Cardiac fibroblast (primary cell): ENCODE data around the gene NDUFA13.

Experiments used
- DNase-seq, 2 donors: peaks; one replicate each; pipeline versions ENCODE4 v3.0.0 to v3.0.0-alpha.2; 2010; ENCODE audit warnings: low read depth in 2 of 2
- H3K4me3 ChIP-seq, 2 donors: replicated peaks in 1 of 2; 1 replicate in 1 of 2; 2 replicates in 1 of 2; pipeline ENCODE4 v1.5.1; 2011; ENCODE audit warnings: low read depth in 2 of 2, low read length in 2 of 2, mild to moderate bottlenecking in 2 of 2, moderate library complexity in 1 of 2
- TF ChIP-seq, protein P1 (sequence below): IDR thresholded peaks from one replicate; pipeline ENCODE4 v1.5.1; 2011; ENCODE audit warnings: low read depth, mild to moderate bottlenecking, low read length, inconsistent platforms

The NDUFA13 gene

GRCh38 chr19:19549804-19550464 is 33.9 kb downstream of the NDUFA13 start:
- no peak for DNase-seq
- no peak overlapping the region for H3K4me3 ChIP-seq
- TF ChIP-seq, protein P1, sequence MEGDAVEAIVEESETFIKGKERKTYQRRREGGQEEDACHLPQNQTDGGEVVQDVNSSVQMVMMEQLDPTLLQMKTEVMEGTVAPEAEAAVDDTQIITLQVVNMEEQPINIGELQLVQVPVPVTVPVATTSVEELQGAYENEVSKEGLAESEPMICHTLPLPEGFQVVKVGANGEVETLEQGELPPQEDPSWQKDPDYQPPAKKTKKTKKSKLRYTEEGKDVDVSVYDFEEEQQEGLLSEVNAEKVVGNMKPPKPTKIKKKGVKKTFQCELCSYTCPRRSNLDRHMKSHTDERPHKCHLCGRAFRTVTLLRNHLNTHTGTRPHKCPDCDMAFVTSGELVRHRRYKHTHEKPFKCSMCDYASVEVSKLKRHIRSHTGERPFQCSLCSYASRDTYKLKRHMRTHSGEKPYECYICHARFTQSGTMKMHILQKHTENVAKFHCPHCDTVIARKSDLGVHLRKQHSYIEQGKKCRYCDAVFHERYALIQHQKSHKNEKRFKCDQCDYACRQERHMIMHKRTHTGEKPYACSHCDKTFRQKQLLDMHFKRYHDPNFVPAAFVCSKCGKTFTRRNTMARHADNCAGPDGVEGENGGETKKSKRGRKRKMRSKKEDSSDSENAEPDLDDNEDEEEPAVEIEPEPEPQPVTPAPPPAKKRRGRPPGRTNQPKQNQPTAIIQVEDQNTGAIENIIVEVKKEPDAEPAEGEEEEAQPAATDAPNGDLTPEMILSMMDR = no peak

DNA sequence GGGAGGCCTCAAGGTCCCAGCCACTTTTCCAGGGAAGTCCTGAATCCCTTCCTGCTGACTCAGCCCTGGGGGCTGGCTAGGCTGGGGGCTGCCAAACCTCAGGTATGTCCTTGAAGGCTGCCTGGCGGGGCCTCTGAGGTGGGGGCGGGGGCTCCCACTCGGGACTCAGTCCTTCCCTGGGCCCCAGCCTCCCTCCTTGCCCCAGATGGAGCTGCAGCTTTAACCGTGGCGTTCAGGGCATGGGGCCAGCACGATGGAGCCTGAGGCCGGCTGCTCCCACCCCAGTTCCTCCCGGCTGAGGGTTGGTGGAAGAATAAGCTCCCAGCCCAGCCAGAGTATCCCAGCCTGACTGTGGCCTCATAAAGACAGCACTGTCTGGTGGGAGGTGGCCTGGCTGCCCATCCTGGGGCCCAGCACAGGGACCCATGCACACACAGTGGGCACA is 34.5 kb downstream of the NDUFA13 start:
- peak in 1 of 2 donors; percentile 39 for DNase-seq
- TF ChIP-seq, protein P1 = no peak

DNA sequence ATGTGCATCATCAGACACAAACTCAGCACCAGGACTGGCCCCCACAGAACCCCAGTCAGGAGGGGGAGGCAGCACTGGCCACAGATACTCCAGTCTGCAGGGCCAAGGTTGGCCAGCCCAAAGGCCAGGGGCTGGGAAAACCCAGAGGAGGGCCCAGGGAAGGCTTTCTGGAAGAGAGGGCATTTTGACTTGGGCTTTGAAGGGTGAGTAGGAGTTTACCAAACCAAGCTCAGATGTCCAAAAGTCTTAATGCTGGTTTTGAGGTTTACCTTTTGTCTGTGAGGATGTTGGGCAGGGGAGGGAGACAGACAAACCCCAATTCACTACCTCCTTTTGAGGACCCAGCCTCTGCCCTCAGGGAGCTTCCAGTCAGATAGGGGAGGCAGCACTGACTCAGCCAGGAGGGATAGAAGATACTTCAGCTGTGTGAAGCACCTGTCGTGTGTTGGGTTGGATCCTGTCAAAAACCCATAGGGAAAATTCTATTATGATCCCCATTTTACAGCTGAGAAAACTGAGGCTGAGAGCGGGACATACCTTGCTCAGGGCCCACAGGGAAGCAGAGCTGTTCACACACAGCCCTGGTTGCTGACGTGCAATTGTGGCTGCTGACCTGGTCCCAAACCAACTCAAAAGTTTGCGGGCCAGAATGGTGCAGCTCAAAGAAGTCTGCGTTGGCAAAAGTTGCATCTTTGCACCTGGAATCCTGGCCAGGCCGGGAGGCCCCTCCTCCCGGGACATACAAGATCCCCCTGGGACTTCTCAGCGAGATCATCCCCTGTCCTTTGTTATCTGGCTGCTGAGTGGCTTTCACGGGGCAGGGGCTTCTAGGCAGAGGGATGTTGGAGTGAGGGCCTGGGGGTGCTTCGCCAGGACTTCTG is 35.2 kb downstream of the NDUFA13 start:
- no peak for DNase-seq
- TF ChIP-seq, protein P1 = no peak
- no peak overlapping the region for H3K4me3 ChIP-seq

More for the DNA sequence above, 34.5 kb downstream of the NDUFA13 start:
- H3K4me3 ChIP-seq = no peak overlapping the region

GRCh38 chr19:19551853-19552192 is 35.8 kb downstream of the NDUFA13 start:
- no peak for DNase-seq
- no peak overlapping the region for H3K4me3 ChIP-seq
- TF ChIP-seq, protein P1 = no peak

GRCh38 chr19:19552798-19553197 is 36.8 kb downstream of the NDUFA13 start:
- TF ChIP-seq, protein P1 = peak; percentile 79
- H3K4me3 ChIP-seq = no peak overlapping the region
- peak; percentile 34 for DNase-seq

GRCh38 chr19:19553670-19554069 is 37.6 kb downstream of the NDUFA13 start:
- DNase-seq = no peak
- TF ChIP-seq, protein P1 = no peak
- H3K4me3 ChIP-seq = no peak overlapping the region
